Measurements from ENCODE around the gene SSTR1. TPM values are rescaled to one million over a fixed set of nuclear protein-coding genes. Genes with fewer than 3 reads are reported as not detected.

The SSTR1 gene
- total RNA-seq, 1 experiment from 2014 or later, result 0.50 TPM

GRCh38 chr14:38171197-38171596 lies 36.5 kb upstream of the SSTR1 start:
- Histone ChIP-seq H3K4me2 (no peak overlapping the region), H3K36me3 (ENCODE audit: low read depth) (no peaks in the 10 kb centered on the region), H3F3A (ENCODE audit: insufficient read depth, low read depth) (no peaks in the 10 kb centered on the region), H3K9me2 (ENCODE audit: insufficient read depth) (no peaks in the 10 kb centered on the region), H3K4me3 (no peak overlapping the region), H4K20me1 (ENCODE audit: insufficient read depth) (no peaks in the 10 kb centered on the region), H3K27me3 (ENCODE audit: insufficient read depth, low read depth) (no peaks in the 10 kb centered on the region), H2AFZ (no peak overlapping the region), H3K4me1 (replicated peaks; ENCODE audit: insufficient read depth) (peaks cover 16% of the 10 kb centered on the region), H3K27ac (no peak overlapping the region), H3K79me2 (ENCODE audit: low read depth) (no peaks in the 10 kb centered on the region), H3K9me3 (ENCODE audit: insufficient read depth, low read depth) (no peaks in the 10 kb centered on the region; the same call in 1 of the 2 replicates)
- DNase-seq, result peak in 1 of 2 experiments; percentile 12
- BruUV-seq (replicated peaks), result no TSS peak
- CTCF ChIA-PET, result interaction anchor here (0.6 kb wide), 1 partner anchor 199 kb away, joined by 3 read pairs; no protein-coding TSS in a partner anchor
- POLR2A ChIA-PET (ENCODE audit: unreplicated experiment), result no interaction called here
- TF ChIP-seq CTCF (conservative IDR thresholded peaks at IDR 0.05) (no peak), EZH2 (IDR thresholded peaks at IDR 0.05; ENCODE audit: low read depth) (no peak)
- intact Hi-C loops (cut with micrococcal nuclease; ENCODE audit: unreplicated experiment), result no loop called here

DNA sequence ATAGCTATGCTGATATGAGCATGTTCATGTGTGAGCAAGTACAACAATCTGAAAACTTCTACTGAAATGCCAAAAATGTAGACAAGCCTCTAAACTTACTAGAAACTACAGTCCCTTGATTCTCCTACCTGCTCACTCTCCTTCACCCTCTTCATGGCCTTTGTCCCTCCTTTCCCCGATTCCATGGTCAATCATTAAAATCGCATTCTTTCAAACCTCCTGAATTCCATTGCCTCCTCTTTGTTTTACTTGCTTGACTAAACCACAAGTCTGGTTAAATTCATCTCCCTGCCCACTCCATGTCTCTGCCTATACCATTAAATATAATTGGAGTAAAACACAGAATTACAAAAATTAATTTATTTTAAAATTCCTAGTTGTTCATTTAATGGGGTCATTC lies 33.0 kb upstream of the SSTR1 start:
- Histone ChIP-seq H4K20me1 (ENCODE audit: insufficient read depth) (no peaks in the 10 kb centered on the region), H3K4me2 (no peak overlapping the region), H3F3A (ENCODE audit: insufficient read depth, low read depth) (no peaks in the 10 kb centered on the region), H3K27ac (no peak overlapping the region), H3K4me1 (replicated peaks; ENCODE audit: insufficient read depth) (peaks cover 16% of the 10 kb centered on the region), H3K79me2 (ENCODE audit: low read depth) (no peaks in the 10 kb centered on the region), H3K9me2 (ENCODE audit: insufficient read depth) (no peaks in the 10 kb centered on the region), H2AFZ (no peak overlapping the region), H3K36me3 (ENCODE audit: low read depth) (no peaks in the 10 kb centered on the region), H3K4me3 (no peak overlapping the region), H3K27me3 (ENCODE audit: insufficient read depth, low read depth) (no peaks in the 10 kb centered on the region), H3K9me3 (ENCODE audit: insufficient read depth, low read depth) (no peaks in the 10 kb centered on the region; the same call in 1 of the 2 replicates)
- BruUV-seq (replicated peaks), result no TSS peak
- no peak for TF ChIP-seq CTCF (conservative IDR thresholded peaks at IDR 0.05)
- no peak for TF ChIP-seq EZH2 (IDR thresholded peaks at IDR 0.05; ENCODE audit: low read depth)
- intact Hi-C loops (cut with micrococcal nuclease; ENCODE audit: unreplicated experiment), result no loop called here
- no peak for DNase-seq
- ChIA-PET CTCF (no interaction called here), POLR2A (ENCODE audit: unreplicated experiment) (no interaction called here)

GRCh38 chr14:38175658-38176057 lies 32.0 kb upstream of the SSTR1 start:
- no peaks in the 10 kb centered on the region for H3K9me2 ChIP-seq (ENCODE audit: insufficient read depth)
- peaks cover 15% of the 10 kb centered on the region for H3K4me1 ChIP-seq (replicated peaks; ENCODE audit: insufficient read depth)
- no peak for DNase-seq
- no peak overlapping the region for H3K4me2 ChIP-seq
- H3K36me3 ChIP-seq (ENCODE audit: low read depth), result no peaks in the 10 kb centered on the region
- H2AFZ ChIP-seq, result no peak overlapping the region
- no peaks in the 10 kb centered on the region for H4K20me1 ChIP-seq (ENCODE audit: insufficient read depth)
- H3K79me2 ChIP-seq (ENCODE audit: low read depth), result no peaks in the 10 kb centered on the region
- no TSS peak for BruUV-seq (replicated peaks)
- CTCF ChIA-PET, result no interaction called here
- H3F3A ChIP-seq (ENCODE audit: insufficient read depth, low read depth), result no peaks in the 10 kb centered on the region
- no peaks in the 10 kb centered on the region for H3K27me3 ChIP-seq (ENCODE audit: insufficient read depth, low read depth)
- H3K27ac ChIP-seq, result no peak overlapping the region
- TF ChIP-seq EZH2 (IDR thresholded peaks at IDR 0.05; ENCODE audit: low read depth) (no peak), CTCF (conservative IDR thresholded peaks at IDR 0.05) (no peak)
- H3K9me3 ChIP-seq (ENCODE audit: insufficient read depth, low read depth), result no peaks in the 10 kb centered on the region; the same call in 1 of the 2 replicates
- H3K4me3 ChIP-seq, result no peak overlapping the region
- intact Hi-C loops (cut with micrococcal nuclease; ENCODE audit: unreplicated experiment), result no loop called here
- POLR2A ChIA-PET (ENCODE audit: unreplicated experiment), result no interaction called here

Measured in PC-9 (cell line).